Peyer's patch (tissue), 4 donors: ENCODE measurements around the gene DLGAP1. TPM values are rescaled to one million over a fixed set of nuclear protein-coding genes. Genes with fewer than 3 reads are reported as not detected.

Experiments used
- DNase-seq, 3 donors: peaks; one replicate each; pipeline ENCODE4 v3.0.0-alpha.2; 2017 to 2019
- H3K27ac ChIP-seq, 4 donors: fragments of 200-600 bp; sonication (generic); one replicate each; pipeline ENCODE4 v1.5.1; 2016 to 2019
- H3K27me3 ChIP-seq, 2 donors: fragments of 200-600 bp; sonication (generic); one replicate each; pipeline ENCODE4 v1.5.1; 2019
- H3K36me3 ChIP-seq, 3 donors: fragments of 200-600 bp; sonication (generic); one replicate each; pipeline ENCODE4 v1.5.1; 2016 to 2019
- H3K4me1 ChIP-seq, 4 donors: fragments of 200-600 bp; sonication (generic); one replicate each; pipeline ENCODE4 v1.5.1; 2016 to 2019
- H3K4me3 ChIP-seq, 4 donors: fragments of 200-600 bp; sonication (generic); 1 replicate in 3 of 4; 2 replicates in 1 of 4; pipeline ENCODE4 v1.5.1; 2016 to 2019; ENCODE audit warnings: mild to moderate bottlenecking in 1 of 4
- H3K9me3 ChIP-seq, 4 donors: fragments of 200-600 bp; sonication (generic); one replicate each; pipeline ENCODE4 v1.5.1; 2016 to 2019; ENCODE audit warnings: mild to moderate bottlenecking in 1 of 4
- POLR2A ChIP-seq, 2 donors: fragments of 450-650 bp; IDR thresholded peaks; one replicate each; pipeline ENCODE4 v1.5.1; 2017; ENCODE audit warnings: antibody characterized with exemption in 2 of 2, mild to moderate bottlenecking in 2 of 2, moderate library complexity in 2 of 2
- total RNA-seq, 4 donors: library from RNA; depleted of rRNA; stranded (reverse); fragments of >200 nt; gene quantifications; one replicate each; pipeline ENCODE4 v1.1.0, GENCODE V29; 2016
- TF ChIP-seq, protein P1 (sequence below), 6 experiments: fragments of 450-650 bp in 4 of 6; fragments of 200-600 bp in 2 of 6; sonication (generic) in 1 of 6; IDR thresholded peaks; one replicate each; pipeline ENCODE4 v1.5.1; 2017 to 2019; ENCODE audit warnings: antibody characterized with exemption in 6 of 6, mild to moderate bottlenecking in 3 of 6, moderate library complexity in 1 of 6

DLGAP1 gene
- total RNA-seq, 4 donors from 2014 or later = 0.53 to 4.1 (median 2.1) TPM

- Histone ChIP-seq H3K27ac (no peak overlapping the region), H3K9me3 (no peaks in the 10 kb centered on the region), H3K36me3 (no peaks in the 10 kb centered on the region), H3K4me3 (no peak overlapping the region), H3K27me3 (no peaks in the 10 kb centered on the region), H3K4me1 (no peaks in the 10 kb centered on the region)
- TF ChIP-seq, protein P1, sequence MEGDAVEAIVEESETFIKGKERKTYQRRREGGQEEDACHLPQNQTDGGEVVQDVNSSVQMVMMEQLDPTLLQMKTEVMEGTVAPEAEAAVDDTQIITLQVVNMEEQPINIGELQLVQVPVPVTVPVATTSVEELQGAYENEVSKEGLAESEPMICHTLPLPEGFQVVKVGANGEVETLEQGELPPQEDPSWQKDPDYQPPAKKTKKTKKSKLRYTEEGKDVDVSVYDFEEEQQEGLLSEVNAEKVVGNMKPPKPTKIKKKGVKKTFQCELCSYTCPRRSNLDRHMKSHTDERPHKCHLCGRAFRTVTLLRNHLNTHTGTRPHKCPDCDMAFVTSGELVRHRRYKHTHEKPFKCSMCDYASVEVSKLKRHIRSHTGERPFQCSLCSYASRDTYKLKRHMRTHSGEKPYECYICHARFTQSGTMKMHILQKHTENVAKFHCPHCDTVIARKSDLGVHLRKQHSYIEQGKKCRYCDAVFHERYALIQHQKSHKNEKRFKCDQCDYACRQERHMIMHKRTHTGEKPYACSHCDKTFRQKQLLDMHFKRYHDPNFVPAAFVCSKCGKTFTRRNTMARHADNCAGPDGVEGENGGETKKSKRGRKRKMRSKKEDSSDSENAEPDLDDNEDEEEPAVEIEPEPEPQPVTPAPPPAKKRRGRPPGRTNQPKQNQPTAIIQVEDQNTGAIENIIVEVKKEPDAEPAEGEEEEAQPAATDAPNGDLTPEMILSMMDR (IDR thresholded peaks at IDR 0.05) = no peak
- no peak for TF ChIP-seq POLR2A (IDR thresholded peaks at IDR 0.05)
- DNase-seq = no peak
These were observed 205.0 kb downstream of the DLGAP1 start for GRCh38 chr18:4250141-4250540.

DNA sequence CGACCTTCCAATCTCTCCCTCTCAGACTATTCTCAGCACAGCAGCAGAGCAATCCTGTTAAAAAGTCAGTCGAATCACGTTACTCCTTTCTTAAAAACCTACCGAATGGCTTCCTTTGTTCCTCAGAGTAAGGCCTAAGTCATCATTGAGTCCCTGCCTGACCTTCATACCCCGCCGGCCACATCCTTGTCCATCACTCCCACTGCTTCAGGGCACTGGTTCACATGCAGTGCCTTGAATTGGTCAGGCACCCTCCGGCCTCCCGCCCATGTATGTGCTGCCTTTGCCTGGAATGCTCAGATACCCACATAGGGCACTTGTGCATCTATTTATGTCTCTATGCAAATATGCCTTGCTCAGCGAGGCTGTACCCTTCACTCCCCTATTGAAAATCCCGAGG lies 206.4 kb downstream of the DLGAP1 start:
- Histone ChIP-seq H3K27ac (no peak overlapping the region), H3K4me1 (no peaks in the 10 kb centered on the region), H3K36me3 (no peaks in the 10 kb centered on the region), H3K9me3 (no peaks in the 10 kb centered on the region), H3K4me3 (no peak overlapping the region), H3K27me3 (no peaks in the 10 kb centered on the region)
- no peak for TF ChIP-seq POLR2A (IDR thresholded peaks at IDR 0.05)
- TF ChIP-seq, protein P1 (IDR thresholded peaks at IDR 0.05) = no peak
- no peak for DNase-seq

GRCh38 chr18:4246374-4246773 lies 208.7 kb downstream of the DLGAP1 start:
- Histone ChIP-seq H3K4me3 (no peak overlapping the region), H3K9me3 (no peaks in the 10 kb centered on the region), H3K4me1 (no peaks in the 10 kb centered on the region), H3K36me3 (no peaks in the 10 kb centered on the region), H3K27me3 (no peaks in the 10 kb centered on the region), H3K27ac (no peak overlapping the region)
- no peak for DNase-seq
- TF ChIP-seq, protein P1 (IDR thresholded peaks at IDR 0.05) = no peak
- TF ChIP-seq POLR2A (IDR thresholded peaks at IDR 0.05) = no peak

DNA sequence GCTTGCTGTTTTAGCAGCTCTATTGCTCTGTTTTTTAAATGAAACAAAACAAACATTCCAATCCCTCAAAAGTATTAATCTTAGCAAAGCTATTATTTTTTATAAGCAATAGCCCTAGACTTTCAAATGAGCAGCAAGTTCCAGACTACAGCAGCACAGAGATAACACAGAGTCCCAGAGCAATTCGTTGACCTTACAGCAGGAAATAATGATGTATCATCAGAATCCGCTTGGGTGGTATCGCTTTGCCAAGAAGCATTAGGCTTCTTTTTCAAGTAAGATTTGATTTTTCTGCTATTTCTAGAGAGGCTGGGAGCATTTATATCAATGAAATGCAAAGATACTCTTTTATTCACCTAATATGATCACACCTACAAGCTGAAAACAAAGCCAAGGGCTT lies 209.7 kb downstream of the DLGAP1 start:
- Histone ChIP-seq H3K36me3 (no peaks in the 10 kb centered on the region), H3K4me1 (no peaks in the 10 kb centered on the region), H3K4me3 (no peak overlapping the region), H3K27ac (no peak overlapping the region), H3K9me3 (no peaks in the 10 kb centered on the region), H3K27me3 (no peaks in the 10 kb centered on the region)
- TF ChIP-seq, protein P1 (IDR thresholded peaks at IDR 0.05) = no peak
- TF ChIP-seq POLR2A (IDR thresholded peaks at IDR 0.05) = no peak
- DNase-seq = no peak

GRCh38 chr18:4242431-4243161 lies 212.5 kb downstream of the DLGAP1 start:
- Histone ChIP-seq H3K9me3 (no peaks in the 10 kb centered on the region), H3K36me3 (no peaks in the 10 kb centered on the region), H3K4me1 (no peaks in the 10 kb centered on the region), H3K27me3 (no peaks in the 10 kb centered on the region), H3K4me3 (no peak overlapping the region), H3K27ac (no peak overlapping the region)
- TF ChIP-seq POLR2A (IDR thresholded peaks at IDR 0.05) = no peak
- TF ChIP-seq, protein P1 (IDR thresholded peaks at IDR 0.05) = no peak
- no peak for DNase-seq
